Measurements from ENCODE around the gene SULT1A2.
"Not testable (repeated sequence)": the region's sequence is repeated elsewhere in the genome, so short reads cannot be mapped to it uniquely, and the experiment has no call there.

The SULT1A2 gene

DNA sequence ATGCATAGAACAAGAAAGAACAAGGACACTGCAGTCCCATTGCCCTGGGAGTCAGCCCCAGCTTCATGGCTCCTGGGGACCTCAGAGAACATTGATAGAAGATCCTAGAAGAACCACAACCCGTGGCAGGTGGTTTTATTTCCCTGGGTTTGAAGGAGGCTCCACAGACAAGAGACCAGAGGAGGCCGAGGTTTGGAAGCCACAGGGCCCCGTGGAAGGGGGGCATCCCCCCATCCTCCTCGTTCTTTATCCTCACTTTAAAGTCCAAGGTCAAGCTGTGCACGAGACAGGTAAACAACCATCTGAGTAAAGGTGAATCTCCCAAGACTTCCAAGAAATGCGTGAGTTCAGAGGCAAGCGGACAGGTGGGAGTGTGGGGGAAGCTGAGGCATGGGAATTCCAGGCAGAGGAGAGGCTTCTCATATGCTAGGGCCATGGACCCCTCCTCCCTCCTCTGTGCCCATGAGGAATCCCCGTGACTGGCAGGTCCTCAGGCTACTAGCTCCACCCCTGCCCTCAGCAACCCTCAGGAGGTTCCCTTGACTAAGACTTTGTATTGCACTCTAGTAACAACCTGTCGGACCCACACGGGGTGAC lies 13.8 kb upstream of the SULT1A2 start:
- H3K4me3 ChIP-seq (ENCODE audit: low read depth, low read length), result no peak overlapping the region

DNA sequence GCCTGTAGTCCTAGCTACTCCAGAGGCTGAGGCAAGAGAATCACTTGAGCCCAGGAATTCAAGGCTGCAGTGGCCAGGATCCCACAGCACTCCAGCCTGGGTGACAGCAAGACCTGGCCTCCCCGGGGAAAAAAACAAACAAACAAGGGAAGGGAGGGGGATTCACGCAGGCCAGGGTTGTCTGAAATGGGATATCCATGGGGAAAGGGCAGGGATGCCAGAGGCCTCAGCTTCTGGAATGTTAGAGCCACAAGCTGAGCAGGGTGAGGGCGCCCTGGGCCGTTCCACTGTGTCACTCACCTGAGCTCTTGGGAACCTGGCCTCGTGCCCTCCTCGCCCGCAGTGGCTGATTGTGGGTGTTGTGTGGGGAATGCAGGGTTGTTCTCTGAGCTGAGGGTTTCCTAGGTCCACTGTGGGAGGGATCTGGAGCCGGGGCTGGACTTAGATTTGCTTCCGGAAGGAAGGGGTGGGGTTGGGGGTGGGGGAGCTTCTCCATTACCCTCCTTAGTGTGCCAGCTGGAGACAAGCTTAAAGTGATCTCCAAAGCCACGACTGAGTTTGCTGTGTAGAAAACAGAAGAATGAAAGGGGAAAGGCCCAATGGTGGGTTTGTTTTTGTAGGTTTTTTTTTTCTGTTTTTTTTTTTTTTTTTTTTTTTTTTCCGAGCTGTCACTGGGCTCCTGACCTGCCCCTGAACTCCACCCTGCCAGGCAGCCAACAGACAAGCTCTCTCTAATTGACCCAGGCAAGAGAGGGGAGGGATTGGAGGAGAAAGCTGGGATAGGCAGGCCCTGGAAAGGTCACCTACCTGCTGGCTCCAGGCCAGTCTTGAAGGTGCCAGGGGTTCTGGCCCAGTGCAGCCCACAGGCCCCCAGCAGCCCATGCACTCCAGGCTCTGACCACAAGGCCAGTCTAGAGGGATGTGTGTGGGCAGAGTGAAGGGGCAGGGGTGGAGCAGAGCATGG lies 13.1 kb upstream of the SULT1A2 start, which contains the start of gene SULT1A1:
Gene SULT1A1, minus strand, starts transcription at position 414 of the 964 bp plus-strand sequence. CDS start 1,189 bp downstream, outside the sequence.
- H3K27ac ChIP-seq, result no peak within 1 kb of the TSS
- TF ChIP-seq, protein P1, sequence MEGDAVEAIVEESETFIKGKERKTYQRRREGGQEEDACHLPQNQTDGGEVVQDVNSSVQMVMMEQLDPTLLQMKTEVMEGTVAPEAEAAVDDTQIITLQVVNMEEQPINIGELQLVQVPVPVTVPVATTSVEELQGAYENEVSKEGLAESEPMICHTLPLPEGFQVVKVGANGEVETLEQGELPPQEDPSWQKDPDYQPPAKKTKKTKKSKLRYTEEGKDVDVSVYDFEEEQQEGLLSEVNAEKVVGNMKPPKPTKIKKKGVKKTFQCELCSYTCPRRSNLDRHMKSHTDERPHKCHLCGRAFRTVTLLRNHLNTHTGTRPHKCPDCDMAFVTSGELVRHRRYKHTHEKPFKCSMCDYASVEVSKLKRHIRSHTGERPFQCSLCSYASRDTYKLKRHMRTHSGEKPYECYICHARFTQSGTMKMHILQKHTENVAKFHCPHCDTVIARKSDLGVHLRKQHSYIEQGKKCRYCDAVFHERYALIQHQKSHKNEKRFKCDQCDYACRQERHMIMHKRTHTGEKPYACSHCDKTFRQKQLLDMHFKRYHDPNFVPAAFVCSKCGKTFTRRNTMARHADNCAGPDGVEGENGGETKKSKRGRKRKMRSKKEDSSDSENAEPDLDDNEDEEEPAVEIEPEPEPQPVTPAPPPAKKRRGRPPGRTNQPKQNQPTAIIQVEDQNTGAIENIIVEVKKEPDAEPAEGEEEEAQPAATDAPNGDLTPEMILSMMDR (IDR thresholded peaks at IDR 0.05; ENCODE audit: low read depth, low read length, missing control alignments), result no peak
- peaks cover 2% of the 10 kb centered on the region for H3K27me3 ChIP-seq (replicated peaks)
- in situ Hi-C loops (cut with HindIII; ENCODE audit: low pct_ligation_motif_present, low sequenced_read_pairs), result no loop called here
- no peak within 1 kb of the TSS for H3K4me3 ChIP-seq (ENCODE audit: low read depth, low read length)
- no peaks in the 10 kb centered on the region for H3K36me3 ChIP-seq (replicated peaks)
- DNase-seq, result no peak

More for the DNA sequence above, 13.8 kb upstream of the SULT1A2 start:
- TF ChIP-seq, protein P1 (IDR thresholded peaks at IDR 0.05; ENCODE audit: low read depth, low read length, missing control alignments), result no peak
- Histone ChIP-seq H3K27me3 (replicated peaks) (peaks cover 2% of the 10 kb centered on the region), H3K27ac (no peak overlapping the region), H3K36me3 (replicated peaks) (no peaks in the 10 kb centered on the region)
- in situ Hi-C loops (cut with HindIII; ENCODE audit: low pct_ligation_motif_present, low sequenced_read_pairs), result no loop called here
- DNase-seq, result no peak

DNA sequence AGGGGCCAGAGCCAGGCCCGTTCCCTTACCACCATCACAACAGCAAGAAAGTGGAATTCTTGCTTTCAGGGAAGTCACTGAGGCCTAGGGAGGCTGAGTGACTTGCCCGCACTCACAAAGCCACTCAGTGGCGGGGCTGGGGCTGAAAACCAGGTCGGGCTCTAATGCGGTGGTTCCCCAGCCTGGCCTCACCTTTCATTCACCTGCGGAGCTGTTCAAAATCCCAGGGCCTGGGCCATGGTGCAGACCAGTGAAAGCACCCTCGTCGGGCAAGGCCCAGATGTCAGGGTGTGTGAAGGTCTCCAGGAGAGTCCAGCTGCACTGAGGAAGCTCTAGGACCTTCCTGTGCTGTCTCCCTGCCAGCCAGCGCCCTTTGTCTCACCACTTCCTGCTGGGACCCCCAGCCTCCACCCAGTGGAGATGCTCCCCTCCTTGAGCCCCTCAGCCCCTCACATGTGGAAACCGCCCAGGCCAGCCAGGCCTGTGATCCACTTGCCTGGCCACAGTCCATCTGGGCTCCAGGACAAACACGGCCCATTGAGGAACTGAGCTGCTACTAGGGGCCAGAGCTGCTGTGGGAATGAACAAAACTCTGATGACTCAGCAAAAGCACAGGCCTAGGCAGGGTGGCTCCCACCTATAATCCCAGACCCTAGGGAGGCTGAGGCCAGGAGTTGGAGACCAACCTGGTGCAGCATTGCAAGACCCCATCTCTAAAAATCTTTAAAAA lies 12.2 kb upstream of the SULT1A2 start:
- H3K4me3 ChIP-seq (ENCODE audit: low read depth, low read length); H3K27ac ChIP-seq; in situ Hi-C loops (cut with HindIII; ENCODE audit: low pct_ligation_motif_present, low sequenced_read_pairs): not testable (repeated sequence)

DNA sequence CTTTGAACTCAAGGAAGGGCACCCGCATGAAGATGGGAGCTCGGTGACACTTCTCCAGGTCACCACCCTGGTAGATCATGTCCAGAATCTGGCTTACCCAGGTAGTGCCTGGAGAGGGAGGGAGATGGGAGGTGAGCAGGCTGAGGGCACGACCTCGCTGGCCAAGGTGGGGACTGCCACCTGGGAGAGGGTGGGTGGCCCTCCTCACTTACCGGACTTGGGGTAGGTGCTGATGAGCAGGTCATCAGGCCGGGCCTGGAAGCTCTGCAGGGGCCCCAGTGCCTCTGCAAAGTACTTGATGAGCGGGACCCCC lies 11.6 kb upstream of the SULT1A2 start:
- H3K27ac ChIP-seq; H3K36me3 ChIP-seq (replicated peaks); in situ Hi-C loops (cut with HindIII; ENCODE audit: low pct_ligation_motif_present, low sequenced_read_pairs); DNase-seq; H3K4me3 ChIP-seq (ENCODE audit: low read depth, low read length); H3K27me3 ChIP-seq (replicated peaks): not testable (repeated sequence)

More for the DNA sequence above, 12.2 kb upstream of the SULT1A2 start:
- not testable (repeated sequence) for DNase-seq; H3K27me3 ChIP-seq (replicated peaks); H3K36me3 ChIP-seq (replicated peaks)

DNA sequence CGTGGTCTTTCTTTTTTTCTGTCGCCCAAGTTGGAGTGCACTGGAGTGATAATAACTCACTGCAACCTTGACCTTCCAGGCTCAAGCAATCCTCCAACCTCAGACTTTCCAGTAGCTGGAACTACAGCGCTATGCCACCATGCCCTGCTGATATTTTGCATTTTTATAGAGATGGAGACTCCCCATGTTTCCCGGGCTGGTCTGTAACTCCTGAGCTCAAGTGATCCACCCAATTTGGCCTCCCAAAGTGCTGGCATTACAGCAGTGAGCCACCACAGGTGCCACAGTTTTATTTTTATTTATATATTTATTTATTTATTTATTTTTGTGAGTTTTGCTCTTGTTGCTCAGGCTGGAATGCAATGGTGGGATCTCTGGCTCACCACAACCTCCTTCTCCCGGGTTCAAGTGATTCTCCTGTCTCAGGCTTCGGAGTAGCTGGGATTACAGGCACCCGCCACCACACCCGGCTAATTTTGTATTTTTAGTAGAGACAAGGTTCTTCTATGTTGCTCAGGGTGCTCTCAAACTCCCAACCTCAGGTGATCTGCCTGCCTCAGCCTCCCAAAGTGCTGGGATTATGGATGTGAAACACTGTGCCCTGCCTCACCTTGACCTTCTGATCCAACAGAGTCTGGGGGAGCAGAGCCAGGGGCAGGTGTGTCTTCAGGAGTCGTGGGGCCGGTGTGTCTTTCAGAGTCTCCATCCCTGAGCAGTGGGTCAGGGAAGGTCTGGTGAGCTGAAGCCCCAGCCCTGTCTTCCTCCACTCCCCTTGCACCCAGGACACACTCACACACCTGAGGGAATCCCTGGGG lies 11.0 kb upstream of the SULT1A2 start:
- not testable (repeated sequence) for H3K4me3 ChIP-seq (ENCODE audit: low read depth, low read length); DNase-seq

DNA sequence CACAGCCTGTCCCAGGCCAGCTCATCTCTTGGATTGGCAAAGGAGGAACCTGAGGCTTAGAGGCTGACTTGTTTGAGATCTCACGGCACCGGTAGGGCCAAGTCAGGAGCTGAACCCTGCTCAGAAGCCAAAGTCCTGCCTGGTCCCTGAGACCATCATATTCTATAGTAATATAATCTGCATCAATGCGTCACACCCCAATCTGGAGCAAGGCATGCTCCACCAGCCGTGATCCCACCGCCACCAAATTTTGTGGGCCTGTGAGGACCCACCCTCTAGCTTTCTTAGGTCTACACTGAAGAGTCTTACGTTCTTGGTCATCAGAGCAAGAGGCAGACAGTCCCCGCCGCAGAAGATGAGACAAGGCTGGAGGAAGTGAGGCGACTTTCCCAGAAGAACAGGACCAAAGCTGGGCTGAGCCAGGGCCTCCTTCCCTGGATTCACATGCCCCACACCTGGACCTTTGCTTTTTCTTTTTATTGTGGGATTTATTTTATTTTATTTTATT lies 10.3 kb upstream of the SULT1A2 start:
- TF ChIP-seq, protein P1 (IDR thresholded peaks at IDR 0.05; ENCODE audit: low read depth, low read length, missing control alignments), result no peak
- Histone ChIP-seq H3K27ac (no peak overlapping the region), H3K27me3 (replicated peaks) (peaks cover 5% of the 10 kb centered on the region), H3K36me3 (replicated peaks) (no peaks in the 10 kb centered on the region), H3K4me3 (ENCODE audit: low read depth, low read length) (no peak overlapping the region)
- in situ Hi-C loops (cut with HindIII; ENCODE audit: low pct_ligation_motif_present, low sequenced_read_pairs), result no loop called here
- DNase-seq, result no peak

More for the DNA sequence above, 11.0 kb upstream of the SULT1A2 start:
- H3K27me3 ChIP-seq (replicated peaks); in situ Hi-C loops (cut with HindIII; ENCODE audit: low pct_ligation_motif_present, low sequenced_read_pairs); H3K36me3 ChIP-seq (replicated peaks); H3K27ac ChIP-seq: not testable (repeated sequence)
